CD4-positive, alpha-beta T cell treated with Interleukin-15 for 4 hours (primary cell): Measurements from ENCODE around the gene TSHZ2.

Experiments used
- DNase-seq: peaks from one replicate; pipeline ENCODE4 v3.0.0-alpha.2; 2020; ENCODE audit warnings: low spot score

Gene TSHZ2

GRCh38 chr20:53283011-53283410, 310.9 kb downstream of the TSHZ2 start:
- no peak for DNase-seq

GRCh38 chr20:53283597-53283996, 311.4 kb downstream of the TSHZ2 start:
- DNase-seq = no peak

DNA sequence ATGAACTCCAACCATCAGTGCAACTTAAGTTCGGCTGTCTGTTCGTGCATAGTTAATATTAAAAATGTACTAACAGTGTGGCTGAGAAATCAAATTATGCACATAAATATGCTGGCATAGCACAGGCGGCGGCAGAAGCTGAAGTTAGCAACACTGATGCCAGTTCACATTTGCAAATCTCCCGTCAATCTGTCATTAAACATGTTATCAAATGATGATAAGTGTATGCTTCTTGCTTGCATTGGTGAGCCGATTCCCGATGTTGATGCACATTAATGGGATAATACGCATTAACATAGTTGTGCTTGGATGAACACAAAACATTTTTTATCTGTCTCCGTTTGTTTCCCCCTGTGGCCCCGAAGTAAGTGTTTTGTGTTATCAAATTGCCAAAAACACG, 312.1 kb downstream of the TSHZ2 start:
- no peak for DNase-seq

DNA sequence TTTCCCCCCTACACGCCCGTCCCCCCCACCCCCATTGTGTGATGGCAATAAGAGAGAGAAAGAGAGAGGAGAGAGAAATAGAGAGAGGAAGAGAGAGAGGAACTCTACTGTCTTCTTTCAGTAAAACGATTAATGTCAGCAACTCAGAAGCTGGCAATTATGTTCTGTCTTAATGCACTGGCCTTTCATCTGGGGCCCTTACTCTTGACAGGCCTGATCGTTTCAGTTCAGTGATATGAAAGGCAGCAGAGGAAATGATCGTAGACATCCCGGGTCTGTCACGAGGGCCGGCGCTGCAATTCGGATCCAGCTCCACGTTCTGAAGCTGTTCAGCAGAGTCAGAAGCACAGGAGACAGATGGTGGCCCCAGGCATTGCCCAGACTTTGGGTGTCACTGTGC, 312.5 kb downstream of the TSHZ2 start:
- DNase-seq = no peak

DNA sequence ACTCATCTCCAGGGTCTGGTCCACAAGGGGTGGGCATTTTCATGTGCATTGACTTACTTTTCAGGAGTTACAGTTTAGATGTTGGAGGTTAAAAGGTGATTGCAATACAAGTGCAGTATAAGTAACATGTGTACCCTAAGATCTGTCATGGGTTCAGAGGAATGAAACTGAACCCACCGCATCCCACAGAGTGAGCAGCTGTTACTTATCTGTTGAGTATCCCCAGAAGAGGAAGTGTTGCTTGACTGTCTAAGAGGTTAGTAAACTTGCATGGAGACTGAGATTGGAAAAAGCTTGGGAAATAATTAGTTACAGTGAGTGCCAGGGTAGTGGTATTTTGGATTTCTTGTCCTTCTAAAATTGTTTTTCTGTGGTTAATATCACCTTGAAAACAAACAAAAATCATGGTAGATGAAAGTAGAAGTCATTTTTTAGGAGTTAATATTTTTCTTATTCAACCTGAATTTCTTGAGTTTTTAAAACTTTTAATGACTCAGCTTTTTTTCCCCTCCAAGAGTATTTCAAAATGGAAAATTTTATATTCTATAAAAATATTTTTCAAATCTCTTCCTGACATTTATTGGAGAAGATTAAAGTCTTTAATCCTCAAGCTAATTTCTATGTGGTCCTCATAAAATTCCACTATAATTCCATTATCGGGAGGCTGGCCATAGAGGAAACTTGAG, 315.3 kb downstream of the TSHZ2 start:
- no peak for DNase-seq

DNA sequence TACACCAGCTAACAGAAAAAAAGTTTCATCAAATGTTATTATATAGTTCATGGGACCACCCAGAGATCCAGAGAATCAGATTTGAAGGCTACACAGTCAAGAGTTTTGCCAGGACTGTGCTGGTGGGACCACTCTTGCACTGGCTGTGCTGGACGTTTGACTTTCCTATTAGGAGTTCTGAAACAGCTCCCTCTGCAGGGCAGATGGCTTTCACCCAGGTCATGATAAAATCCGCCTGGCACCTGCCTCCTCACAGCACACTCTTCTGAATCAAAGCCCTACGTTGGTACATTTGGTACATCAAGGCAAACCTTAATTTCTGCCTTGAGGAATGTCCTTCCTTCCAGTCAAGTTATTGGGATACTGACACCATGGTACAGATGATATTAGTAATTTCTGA, 319.4 kb downstream of the TSHZ2 start:
- no peak for DNase-seq

GRCh38 chr20:53292347-53292746, 320.2 kb downstream of the TSHZ2 start:
- no peak for DNase-seq

GRCh38 chr20:53294804-53295203, 322.6 kb downstream of the TSHZ2 start:
- DNase-seq = no peak

GRCh38 chr20:53296025-53296424, 323.9 kb downstream of the TSHZ2 start:
- no peak for DNase-seq

DNA sequence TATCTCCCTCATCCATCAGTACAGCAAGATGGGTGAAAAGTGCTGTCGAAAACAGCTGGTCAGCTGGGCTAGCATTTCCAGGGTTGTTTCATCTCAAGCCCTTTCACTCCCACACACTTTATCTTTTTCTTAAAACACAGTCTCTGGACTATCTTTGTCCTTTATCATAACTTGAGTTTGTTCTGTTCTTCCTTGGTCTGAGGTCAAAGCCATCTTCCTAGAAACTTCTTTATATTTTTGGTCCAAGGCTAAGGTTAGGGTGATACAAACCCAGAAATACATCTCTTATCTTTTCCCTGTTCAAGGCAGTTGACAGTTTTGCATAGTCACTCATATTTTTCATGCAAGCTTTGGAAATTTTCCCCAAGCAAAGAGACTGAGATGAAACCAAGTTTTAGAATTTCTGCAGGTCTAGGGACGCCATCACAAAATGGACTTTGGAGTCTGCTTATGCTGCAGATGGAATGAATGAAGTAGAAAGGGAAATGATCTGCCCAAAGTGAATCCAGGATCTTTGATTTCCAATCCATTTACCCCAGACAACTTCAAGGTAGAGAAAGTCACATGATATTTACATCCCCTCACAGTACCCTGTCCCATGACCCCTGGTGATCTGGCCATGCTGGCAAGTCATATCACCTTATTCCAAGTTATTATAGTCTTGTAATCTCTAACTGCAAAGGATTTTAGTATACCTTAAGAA, 324.4 kb downstream of the TSHZ2 start:
- DNase-seq = no peak

DNA sequence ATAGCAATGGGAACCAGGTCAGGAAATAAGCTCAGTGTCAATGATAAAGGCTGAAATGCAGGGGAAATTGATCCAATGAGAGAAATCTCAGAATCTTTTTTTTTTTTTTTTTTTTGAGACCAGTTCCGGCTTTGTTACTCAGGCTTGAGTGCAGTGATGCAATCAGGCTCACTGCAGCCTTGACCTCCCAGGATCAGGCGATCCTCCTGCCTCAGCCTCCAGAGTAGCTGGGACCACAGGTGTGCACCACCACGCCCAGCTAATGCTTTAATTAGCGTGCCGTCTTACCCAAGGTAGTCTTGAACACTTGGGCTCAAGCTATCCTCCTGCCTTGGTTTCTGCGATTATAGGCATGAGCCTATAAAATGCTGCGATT, 325.0 kb downstream of the TSHZ2 start:
- no peak for DNase-seq

DNA sequence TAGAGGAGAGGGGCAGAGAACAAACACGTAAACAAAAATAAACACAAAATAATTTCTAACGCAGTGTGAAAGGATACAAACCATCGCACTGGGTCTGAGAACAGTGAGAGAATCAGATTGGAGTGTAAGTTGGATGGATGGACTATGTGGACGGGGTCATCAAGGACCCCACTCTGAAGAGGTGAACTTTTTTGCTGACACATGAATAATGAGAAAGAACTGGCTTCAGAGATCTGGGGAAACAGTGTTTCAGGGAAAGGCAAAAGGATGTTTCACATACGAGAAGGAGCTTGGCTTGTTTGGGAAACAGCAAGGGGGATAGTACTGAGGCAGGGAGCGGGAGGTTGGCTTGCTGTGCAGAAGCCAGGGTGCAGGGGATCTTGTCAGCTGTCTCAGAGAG, 326.1 kb downstream of the TSHZ2 start:
- DNase-seq = no peak

DNA sequence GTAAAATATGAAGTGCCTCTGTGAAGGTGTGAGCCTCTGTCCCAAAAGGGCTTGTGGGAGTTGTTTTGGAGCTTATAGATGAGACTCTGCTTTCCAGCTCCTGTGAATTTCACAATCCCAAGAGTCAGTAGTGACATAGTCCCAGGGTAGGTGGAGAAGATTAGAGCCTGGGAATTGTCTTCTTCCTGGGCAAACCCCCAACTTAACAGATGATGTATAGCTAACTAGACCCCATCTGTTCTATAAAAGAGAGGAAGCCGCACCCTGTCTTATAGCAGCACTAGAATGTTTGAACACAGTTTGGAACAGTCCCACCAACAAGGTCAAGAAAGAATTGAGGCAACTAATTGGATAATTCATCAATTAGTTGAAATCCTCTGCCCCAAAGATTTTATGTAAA, 326.8 kb downstream of the TSHZ2 start:
- no peak for DNase-seq

DNA sequence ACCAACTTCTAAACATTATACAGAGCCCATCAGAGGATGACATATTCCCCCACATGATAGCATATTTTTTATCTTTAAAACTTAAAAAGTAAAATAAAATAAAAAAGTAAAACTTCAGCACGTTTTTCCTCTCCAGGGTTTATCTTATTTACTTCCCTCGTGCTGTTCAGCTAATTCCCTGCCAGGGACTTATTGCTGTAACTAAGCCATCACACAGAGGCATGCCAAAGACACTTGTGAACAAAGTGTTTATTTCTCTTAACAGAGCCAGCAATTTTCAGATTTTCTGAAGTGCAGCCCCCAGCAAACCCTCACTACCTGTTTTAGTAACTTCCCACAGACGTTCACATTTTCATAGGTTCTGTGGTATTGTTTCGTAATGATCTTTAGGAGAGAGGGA, 327.7 kb downstream of the TSHZ2 start:
- DNase-seq = no peak

DNA sequence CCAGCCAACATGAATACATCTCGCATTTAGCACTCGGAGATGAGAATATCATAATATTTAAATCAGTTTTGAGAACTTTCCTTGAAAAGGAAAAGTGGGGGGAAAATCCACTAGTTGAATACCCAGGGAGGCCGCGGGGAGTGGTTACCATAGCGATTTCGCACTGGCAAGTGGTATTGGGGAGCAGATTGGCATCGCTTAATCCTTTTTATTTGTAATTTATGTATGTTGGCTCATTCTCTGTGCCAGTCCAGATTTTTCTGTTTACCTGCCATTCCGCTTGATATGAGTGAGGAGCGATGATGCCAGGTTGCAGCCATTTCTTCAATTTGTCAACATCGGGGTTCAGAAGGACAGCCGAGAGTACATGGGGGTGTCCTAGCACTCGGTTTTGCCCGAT, 329.7 kb downstream of the TSHZ2 start:
- no peak for DNase-seq

DNA sequence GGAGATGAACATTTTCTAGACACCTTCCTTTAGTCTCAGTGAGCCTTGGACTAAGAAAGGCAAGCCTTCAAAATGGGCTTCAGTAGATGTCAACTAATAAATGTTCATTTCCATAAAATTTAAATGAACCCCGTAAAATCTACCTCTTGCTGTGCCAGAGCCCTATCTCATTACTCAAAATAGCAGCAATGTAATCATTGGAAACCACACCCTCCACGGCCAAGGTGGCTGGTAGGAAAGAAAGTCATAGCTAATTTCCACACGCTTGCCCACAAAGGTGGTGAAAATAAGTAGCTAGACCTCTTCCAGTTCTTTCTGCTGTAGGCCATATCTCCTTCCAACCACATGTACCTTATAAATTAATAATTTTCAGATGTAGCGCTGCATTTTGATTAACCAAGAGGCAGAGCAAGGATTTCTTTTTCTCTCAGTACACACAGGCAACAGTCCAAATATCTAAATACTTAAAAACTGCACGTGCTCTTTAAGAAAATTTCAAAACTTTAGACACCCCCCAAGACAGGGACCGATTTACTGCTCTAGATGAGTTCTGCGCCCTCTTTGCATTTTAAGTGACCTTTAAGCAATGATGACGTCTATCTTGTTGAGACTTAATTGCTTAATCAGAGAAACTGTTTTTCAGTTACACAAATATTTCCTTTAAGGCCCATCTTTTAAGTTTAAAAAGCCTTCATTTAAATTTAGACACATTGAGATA, 330.7 kb downstream of the TSHZ2 start:
- DNase-seq = no peak

DNA sequence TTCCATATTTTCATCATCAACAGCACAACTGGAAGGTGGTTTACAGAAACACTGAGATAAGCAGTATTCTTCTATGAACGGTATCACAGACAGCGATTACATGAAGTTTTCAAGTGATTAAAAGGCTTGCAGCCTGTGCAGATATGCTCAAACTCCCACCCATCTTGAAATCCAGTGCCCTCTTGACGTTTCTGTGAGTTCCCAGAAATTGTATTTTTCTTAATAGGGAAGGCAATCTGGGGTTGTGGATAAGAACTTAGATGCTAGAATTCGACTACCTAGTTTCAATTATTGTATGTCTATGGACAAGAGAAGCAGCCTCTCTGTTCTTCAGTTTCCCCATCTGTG, 331.2 kb downstream of the TSHZ2 start:
- DNase-seq = no peak

GRCh38 chr20:53304146-53304545, 332.0 kb downstream of the TSHZ2 start:
- no peak for DNase-seq

DNA sequence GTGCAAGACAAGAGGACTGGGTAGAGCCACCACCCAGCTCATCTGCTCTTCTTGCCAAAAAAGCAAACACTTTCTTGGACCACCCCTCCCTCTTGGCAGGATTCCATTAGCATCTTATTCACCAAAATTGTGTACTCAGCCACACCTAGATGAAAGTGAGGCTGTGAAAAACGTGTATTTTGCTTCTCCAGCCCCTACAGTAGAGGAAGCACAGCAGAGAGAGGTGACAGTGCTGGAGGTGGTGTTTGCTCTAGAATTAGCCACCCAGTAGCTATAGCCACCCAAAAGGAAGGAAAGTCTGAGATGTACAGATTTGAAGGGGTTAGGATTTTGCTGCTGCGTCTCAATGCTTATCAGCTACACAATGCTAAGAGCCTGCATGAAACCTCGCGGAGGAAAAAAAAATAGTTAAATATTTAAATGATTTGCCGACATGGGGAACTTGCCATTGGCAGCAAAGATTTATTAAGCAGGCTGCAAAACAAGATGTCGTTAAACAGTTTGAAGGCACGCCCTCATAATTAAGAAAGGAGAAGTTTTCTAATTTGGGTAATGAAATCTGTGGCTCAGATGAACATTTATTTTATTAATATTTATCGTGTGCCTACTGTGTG, 334.1 kb downstream of the TSHZ2 start:
- DNase-seq = no peak

- no peak for DNase-seq
These were observed 335.9 kb downstream of the TSHZ2 start for GRCh38 chr20:53307964-53308597.

- no peak for DNase-seq
These were observed 337.4 kb downstream of the TSHZ2 start for GRCh38 chr20:53309515-53309914.

DNA sequence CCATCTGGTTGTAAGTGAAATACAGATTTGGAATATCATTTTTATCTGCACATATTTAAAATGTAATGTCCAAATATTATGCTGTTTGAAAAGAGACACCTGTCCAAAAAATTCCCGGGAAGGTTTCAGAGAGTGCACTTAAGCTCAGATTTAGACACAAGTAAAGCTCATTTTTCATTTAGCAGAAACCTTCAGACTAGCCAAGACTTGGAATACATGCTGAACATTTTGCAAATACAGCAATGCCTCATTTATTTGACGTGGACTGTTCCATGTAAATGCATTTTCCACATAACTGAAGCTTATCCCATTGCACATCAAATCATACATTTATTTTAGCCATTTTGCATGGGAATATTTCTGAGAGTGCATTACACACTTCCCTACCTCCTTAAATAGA, 340.8 kb downstream of the TSHZ2 start:
- DNase-seq = no peak
